Activated CD8-positive, alpha-beta T cell treated with anti-CD3 and anti-CD28 coated beads for 36 hours (primary cell): ENCODE data around the gene BNC2. TPM values are rescaled to one million over a fixed set of nuclear protein-coding genes. Genes with fewer than 3 reads are reported as not detected.

Experiments used
- ATAC-seq: fragments of 200-7000 bp; cut with Tn5 transposase; one replicate; pipeline ENCODE4 v1.10.0; 2021; ENCODE audit warnings: mild to moderate bottlenecking, moderate library complexity
- CTCF ChIA-PET: fragments of 350-600 bp; sonication (Branson Sonifier 250); formaldehyde crosslinking; loops from one replicate; lab custom pipeline; 2021; ENCODE audit warnings: antibody characterized with exemption; lab: Charles Lee
- POLR2A ChIA-PET: fragments of 350-600 bp; sonication (Branson Sonifier 250); formaldehyde crosslinking; loops from one replicate; lab custom pipeline; 2021; ENCODE audit warnings: antibody characterized with exemption; lab: Charles Lee
- DNase-seq: peaks from one replicate; pipeline ENCODE4 v3.0.0-alpha.2; 2020
- H3K27ac Mint-ChIP-seq: one replicate; pipeline ENCODE4 v1.8.0; 2021; ENCODE audit warnings: mild to moderate bottlenecking, mixed read lengths
- H3K27me3 Mint-ChIP-seq: one replicate; pipeline ENCODE4 v1.8.0; 2021; ENCODE audit warnings: mixed read lengths
- H3K36me3 Mint-ChIP-seq: one replicate; pipeline ENCODE4 v1.8.0; 2021; ENCODE audit warnings: low read depth, mixed read lengths
- H3K4me1 Mint-ChIP-seq: one replicate; pipeline ENCODE4 v1.8.0; 2021; ENCODE audit warnings: low read depth, mixed read lengths
- H3K4me3 Mint-ChIP-seq: one replicate; pipeline ENCODE4 v1.8.0; 2021; ENCODE audit warnings: mild to moderate bottlenecking, moderate library complexity, mixed read lengths
- H3K9me3 Mint-ChIP-seq: one replicate; pipeline ENCODE4 v1.8.0; 2021; ENCODE audit warnings: mixed read lengths
- CTCF ChIP-seq: fragments of 200-600 bp; IDR thresholded peaks from one replicate; pipeline ENCODE4 v1.8.0; 2022; ENCODE audit warnings: antibody characterized with exemption, mild to moderate bottlenecking
- intact Hi-C: fragments of 100-400 bp; cut with micrococcal nuclease; formaldehyde crosslinking; loops from one replicate; pipeline ENCODE4 v1.10.0; 2022
- total RNA-seq, 2 experiments: library from RNA; stranded (reverse); gene quantifications; one replicate each; pipeline ENCODE4 v1.2.3, GENCODE V29; 2021

The BNC2 gene
- total RNA-seq, 2 experiments from 2014 or later, result not detected

GRCh38 chr9:16904655-16905054, 34.2 kb upstream of the BNC2 start:
- Mint-ChIP-seq H3K4me1 (no peaks in the 10 kb centered on the region), H3K4me3 (no peak overlapping the region), H3K27ac (no peak overlapping the region), H3K9me3 (peaks cover 2% of the 10 kb centered on the region), H3K36me3 (no peaks in the 10 kb centered on the region), H3K27me3 (no peaks in the 10 kb centered on the region)
- TF ChIP-seq CTCF, result no peak
- CTCF ChIA-PET, result no interaction called here
- ATAC-seq (no peak), DNase-seq (no peak)
- POLR2A ChIA-PET, result no interaction called here
- intact Hi-C loops, result no loop called here

- Mint-ChIP-seq H3K27me3 (peaks cover 2% of the 10 kb centered on the region), H3K4me3 (no peak overlapping the region), H3K4me1 (no peaks in the 10 kb centered on the region), H3K9me3 (peaks cover 7% of the 10 kb centered on the region), H3K36me3 (no peaks in the 10 kb centered on the region), H3K27ac (no peak overlapping the region)
- no peak for DNase-seq
- TF ChIP-seq CTCF, result no peak
- ATAC-seq, result no peak
- POLR2A ChIA-PET, result no interaction called here
- intact Hi-C loops, result no loop called here
- CTCF ChIA-PET, result no interaction called here
Measured at GRCh38 chr9:16901590-16901989, 31.1 kb upstream of the BNC2 start.

- CTCF ChIA-PET, result no interaction called here
- TF ChIP-seq CTCF, result no peak
- peaks cover 2% of the 10 kb centered on the region for H3K27me3 Mint-ChIP-seq
- no peak overlapping the region for H3K27ac Mint-ChIP-seq
- H3K36me3 Mint-ChIP-seq, result no peaks in the 10 kb centered on the region
- no peak overlapping the region for H3K4me3 Mint-ChIP-seq
- ATAC-seq, result no peak
- POLR2A ChIA-PET, result no interaction called here
- H3K4me1 Mint-ChIP-seq, result no peaks in the 10 kb centered on the region
- DNase-seq, result no peak
- peaks cover 12% of the 10 kb centered on the region for H3K9me3 Mint-ChIP-seq
- intact Hi-C loops, result no loop called here
Measured at GRCh38 chr9:16899606-16900005, 29.1 kb upstream of the BNC2 start.

DNA sequence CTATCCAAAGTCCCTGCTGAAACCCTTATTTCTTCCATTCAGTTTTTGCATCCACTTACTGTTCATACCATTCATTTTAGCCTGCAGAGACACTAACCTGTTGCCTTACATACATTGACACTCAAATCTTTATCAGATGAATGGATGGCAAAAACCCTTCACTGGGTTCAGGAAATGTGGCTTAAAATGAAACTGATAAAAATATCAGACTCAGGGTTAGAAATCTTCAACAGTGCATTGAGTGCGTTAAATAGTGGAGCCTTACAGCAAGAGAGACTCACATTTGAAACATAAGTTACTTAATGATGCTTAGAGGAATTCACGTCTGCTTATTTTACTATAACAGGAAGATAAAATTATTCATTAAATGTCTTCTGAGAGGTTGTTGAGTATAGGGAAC, 28.0 kb upstream of the BNC2 start:
- no peak overlapping the region for H3K4me3 Mint-ChIP-seq
- TF ChIP-seq CTCF, result no peak
- peaks cover 12% of the 10 kb centered on the region for H3K9me3 Mint-ChIP-seq
- DNase-seq (no peak), ATAC-seq (no peak)
- no peaks in the 10 kb centered on the region for H3K4me1 Mint-ChIP-seq
- no peaks in the 10 kb centered on the region for H3K36me3 Mint-ChIP-seq
- intact Hi-C loops, result no loop called here
- ChIA-PET POLR2A (no interaction called here), CTCF (no interaction called here)
- peaks cover 2% of the 10 kb centered on the region for H3K27me3 Mint-ChIP-seq
- H3K27ac Mint-ChIP-seq, result no peak overlapping the region

DNA sequence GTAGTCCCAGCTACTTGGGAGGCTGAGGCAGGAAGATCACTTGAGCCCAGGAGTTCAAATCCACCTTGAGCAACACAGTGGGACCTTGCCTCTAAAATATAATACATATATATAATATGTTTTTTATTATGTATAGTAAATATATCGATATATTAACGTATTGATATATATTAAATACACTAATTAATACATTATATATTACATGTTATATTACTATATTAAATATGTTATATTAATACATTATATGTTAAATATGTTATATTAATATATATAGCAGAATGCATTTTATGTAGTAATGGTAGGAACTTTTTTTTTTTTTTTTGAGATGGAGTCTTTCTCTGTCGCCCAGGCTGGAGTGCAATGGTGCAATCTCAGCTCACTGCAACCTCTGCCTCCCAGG, 18.1 kb upstream of the BNC2 start:
- CTCF ChIA-PET, result no interaction called here

More for the DNA sequence above, 18.1 kb upstream of the BNC2 start:
- DNase-seq (no peak), ATAC-seq (no peak)
- TF ChIP-seq CTCF, result no peak
- intact Hi-C loops, result no loop called here
- Mint-ChIP-seq H3K4me1 (no peaks in the 10 kb centered on the region), H3K27me3 (peaks cover 1% of the 10 kb centered on the region), H3K9me3 (peaks cover 4% of the 10 kb centered on the region), H3K36me3 (no peaks in the 10 kb centered on the region), H3K4me3 (no peak overlapping the region), H3K27ac (no peak overlapping the region)
- POLR2A ChIA-PET, result no interaction called here
